K562 (cell line): ENCODE results near the gene MACF1. TPM values are rescaled to one million over a fixed set of nuclear protein-coding genes. Genes with fewer than 3 reads are reported as not detected.
A peak's percentile ranks its signal among the peaks of the same experiment; 100 is the strongest.

Source experiments
- ATAC-seq: fragments of 200-7000 bp; cut with Tn5 transposase; 3 replicates; pipeline ENCODE4 v1.9.1; 2020; ENCODE audit warnings: moderate library complexity
- BruUV-seq: library from RNA; stranded (reverse); fragments of 400-500 nt; replicated peaks from 2 replicates; lab custom pipeline; 2021; lab: Mats Ljungman, UMichigan
- CTCF ChIA-PET: fragments of 300-600 bp; formaldehyde crosslinking; extraction: SDS; loops from one replicate; lab custom pipeline; 2021; ENCODE audit warnings: low intra/inter-chr PET ratio; lab: Yijun Ruan, JAX
- POLR2A ChIA-PET: fragments of 300-600, 350-650 bp; sonication (Branson Sonifier 250); formaldehyde crosslinking; extraction: SDS; loops from one replicate; lab custom pipeline; 2021; ENCODE audit warnings: antibody characterized with exemption, inconsistent platforms; lab: Yijun Ruan, JAX
- DNase-seq, 4 experiments: peaks; one replicate each; pipeline versions ENCODE4 v3.0.0 to v3.0.0-alpha.2; 2011 to 2018; ENCODE audit warnings: low spot score in 3 of 4, mixed read lengths in 3 of 4; ENCODE audit errors: extremely low read depth in 1 of 4
- FAIRE-seq: peaks from 2 replicates; lab custom pipeline; 2011; peaks lifted over from hg19 to GRCh38; lab: Jason Lieb, UNC
- H2AFZ ChIP-seq: 2 replicates; pipeline ENCODE4 v1.6.0; 2011; ENCODE audit warnings: low read depth, low read length, control low read depth, inconsistent platforms
- H3K27ac ChIP-seq: fragments of 200-600 bp; 3 replicates; pipeline ENCODE4 v1.8.0; 2011; ENCODE audit warnings: low read depth, mild to moderate bottlenecking, control low read depth, inconsistent platforms, low read length, moderate library complexity, mixed read lengths; ENCODE audit errors: extremely low read depth
- H3K27me3 ChIP-seq, 2 experiments: fragments of 300-600 bp in 1 of 2; 2 replicates in 1 of 2; 3 replicates in 1 of 2; pipeline versions ENCODE4 v1.6.0 to v1.8.0; 2011; ENCODE audit warnings: inconsistent platforms in 2 of 2, low read length in 2 of 2, mild to moderate bottlenecking in 1 of 2, mixed read lengths in 1 of 2, moderate library complexity in 1 of 2; ENCODE audit not compliant: control insufficient read depth in 2 of 2, insufficient read depth in 2 of 2
- H3K36me3 ChIP-seq: fragments of 300-600 bp; 3 replicates; pipeline ENCODE4 v1.8.0; 2011; ENCODE audit warnings: mild to moderate bottlenecking, low read length, inconsistent platforms; ENCODE audit not compliant: control insufficient read depth, insufficient read depth
- H3K4me1 ChIP-seq, 2 experiments: fragments of 200-600 bp in 1 of 2; replicated peaks in 1 of 2; 2 replicates in 1 of 2; 3 replicates in 1 of 2; pipeline versions ENCODE4 v1.5.1 to v1.8.0; 2011; ENCODE audit warnings: inconsistent platforms in 2 of 2, low read length in 2 of 2, mild to moderate bottlenecking in 1 of 2, mixed read lengths in 1 of 2, moderate library complexity in 1 of 2; ENCODE audit not compliant: control insufficient read depth in 2 of 2, insufficient read depth in 2 of 2
- H3K4me2 ChIP-seq: 2 replicates; pipeline ENCODE4 v1.6.1; 2011; ENCODE audit warnings: low read length, control low read depth, inconsistent platforms, mixed read lengths; ENCODE audit not compliant: insufficient read depth
- H3K4me3 ChIP-seq: fragments of 200-600 bp; sonication (generic), shearing (Covaris generic); 2 replicates; pipeline ENCODE4 v1.5.1; 2016; ENCODE audit warnings: control low read depth, inconsistent platforms
- H3K79me2 ChIP-seq: fragments of 200-600 bp; 3 replicates; pipeline ENCODE4 v1.8.0; 2011; ENCODE audit warnings: low read length, inconsistent platforms; ENCODE audit not compliant: control insufficient read depth, insufficient read depth
- H3K9ac ChIP-seq, 2 experiments: 2 replicates each; pipeline versions ENCODE4 v1.6.0 to v1.6.1; 2011; ENCODE audit warnings: low read depth in 2 of 2, low read length in 2 of 2, control low read depth in 1 of 2, inconsistent platforms in 1 of 2, mild to moderate bottlenecking in 1 of 2, mixed read lengths in 1 of 2; ENCODE audit not compliant: insufficient read depth in 1 of 2
- H3K9me1 ChIP-seq: one replicate; pipeline ENCODE4 v1.6.0; 2011; ENCODE audit warnings: inconsistent platforms, mild to moderate bottlenecking, low read length, moderate library complexity; ENCODE audit not compliant: control insufficient read depth, insufficient read depth
- H3K9me3 ChIP-seq: replicated peaks from 2 replicates; pipeline ENCODE4 v1.5.1; 2011; ENCODE audit warnings: low read depth, low read length, inconsistent platforms; ENCODE audit not compliant: control insufficient read depth, insufficient read depth
- H4K20me1 ChIP-seq: replicated peaks from 2 replicates; pipeline ENCODE4 v1.6.1; 2011; ENCODE audit warnings: low read length, inconsistent platforms, mixed read lengths; ENCODE audit not compliant: control insufficient read depth, insufficient read depth
- ARID1B ChIP-seq: fragments of 450-650 bp; IDR thresholded peaks from 2 replicates; pipeline ENCODE4 v1.6.1; 2016; ENCODE audit warnings: antibody characterized with exemption, mild to moderate bottlenecking, inconsistent platforms
- BACH1 ChIP-seq: fragments of 200-800 bp; sonication (Bioruptor generic); IDR thresholded peaks from 2 replicates; pipeline ENCODE4 v1.6.1; 2016; ENCODE audit warnings: missing genetic modification characterization, missing compliant biosample characterization
- BRCA1 ChIP-seq, 2 experiments: fragments of 450-650 bp in 1 of 2; sonication (generic) in 1 of 2; formaldehyde crosslinking in 1 of 2; IDR thresholded peaks; 2 replicates each; pipeline versions ENCODE4 v1.5.0 to v1.6.1; 2017 to 2020; ENCODE audit warnings: mild to moderate bottlenecking in 1 of 2, missing genetic modification reagents in 1 of 2
- CTBP1 ChIP-seq: fragments of 450-650 bp; IDR thresholded peaks from 2 replicates; pipeline ENCODE4 v1.6.1; 2016; ENCODE audit warnings: borderline replicate concordance
- EP300 ChIP-seq: IDR thresholded peaks from 2 replicates; pipeline ENCODE4 v1.6.1; 2012; ENCODE audit warnings: low read length, improper control_type of control experiment
- FOXA3 ChIP-seq, 2 experiments: fragments of 450-650 bp in 1 of 2; sonication (generic) in 1 of 2; formaldehyde crosslinking; IDR thresholded peaks in 1 of 2; conservative IDR thresholded peaks in 1 of 2; 2 replicates each; pipeline versions ENCODE4 v1.4.0 to v1.8.0; 2020 to 2022; ENCODE audit warnings: mild to moderate bottlenecking in 2 of 2, missing genetic modification reagents in 1 of 2
- GABPA ChIP-seq: fragments of 200-800 bp; sonication (Bioruptor generic); conservative IDR thresholded peaks from 2 replicates; pipeline ENCODE4 v1.6.1; 2016; ENCODE audit warnings: low read depth, missing genetic modification characterization, missing compliant biosample characterization
- HDAC6 ChIP-seq: IDR thresholded peaks from 2 replicates; pipeline ENCODE4 v1.6.1; 2012; ENCODE audit warnings: low read depth, mild to moderate bottlenecking, control low read depth, inconsistent platforms, low read length, moderate library complexity
- KLF10 ChIP-seq: fragments of 250-450 bp; sonication (Bioruptor Pico); IDR thresholded peaks from 2 replicates; pipeline ENCODE4 v1.6.1; 2021; ENCODE audit warnings: matching md5 sums
- POLR3A ChIP-seq: IDR thresholded peaks from 2 replicates; pipeline ENCODE4 v1.6.1; 2011; ENCODE audit warnings: borderline replicate concordance, mild to moderate bottlenecking, moderate library complexity; ENCODE audit not compliant: insufficient read length, insufficient read depth; ENCODE audit errors: extremely low read depth
- RAD21 ChIP-seq, 2 experiments: fragments of 250-450 bp in 1 of 2; fragments of 450-650 bp in 1 of 2; sonication (Bioruptor Pico) in 1 of 2; formaldehyde crosslinking in 1 of 2; IDR thresholded peaks in 1 of 2; conservative IDR thresholded peaks in 1 of 2; 2 replicates each; pipeline versions ENCODE4 v1.4.0 to v1.8.0; 2020 to 2022; ENCODE audit warnings: mild to moderate bottlenecking in 2 of 2, moderate library complexity in 1 of 2
- SMARCA4 ChIP-seq: fragments of 450-650 bp; IDR thresholded peaks from 2 replicates; pipeline ENCODE4 v1.6.1; 2016
- STAT5A ChIP-seq: IDR thresholded peaks from 2 replicates; pipeline ENCODE4 v1.6.1; 2012; ENCODE audit warnings: low read length, inconsistent platforms, borderline replicate concordance
- ZKSCAN3 ChIP-seq: fragments of 250-450 bp; sonication (Bioruptor Pico); IDR thresholded peaks from 2 replicates; pipeline ENCODE4 v1.4.0; 2020
- ZNF3 ChIP-seq: fragments of 250-450 bp; sonication (Bioruptor Pico); IDR thresholded peaks from 2 replicates; pipeline ENCODE4 v1.5.0; 2021; ENCODE audit warnings: mild to moderate bottlenecking, moderate library complexity
- WGBS: fragments of 100-300 bp; shearing (Covaris generic); methylation state at CpG from one replicate; pipeline ENCODE4 v1.1.6; 2016; ENCODE audit warnings: low coverage, mixed read lengths; ENCODE audit not compliant: insufficient coverage; ENCODE audit errors: missing lambda C conversion rate; 5-methylcytosine and 5-hydroxymethylcytosine counted together
- in situ Hi-C: fragments of 300-500 bp; cut with MboI; formaldehyde crosslinking; loops from 4 replicates; pipeline ENCODE4 v1.15.0; 2018; ENCODE audit warnings: inconsistent platforms, mixed read lengths
- intact Hi-C: fragments of 100-400 bp; cut with micrococcal nuclease; formaldehyde crosslinking; loops from 2 replicates; pipeline ENCODE4 v1.14.2; 2022
- polyA plus RNA-seq, 8 experiments: library from polyadenylated mRNA; depleted of rRNA in 4 of 8; stranded (reverse) in 5 of 8; unstranded in 3 of 8; fragments of >200 nt; fragmentation: Nextera tagmentation in 2 of 8; fragmentation: Illumina TruSeq in 1 of 8; extraction: Ambion mirVana in 2 of 8; extraction: Trizol in 1 of 8; gene quantifications; 2 replicates each; pipeline versions ENCODE4 v1.2.1 to v1.2.3, GENCODE V29; 2011 to 2014; ENCODE audit warnings: inconsistent platforms in 1 of 8, missing spikeins in 1 of 8
- total RNA-seq, 7 experiments: library from RNA; depleted of rRNA in 6 of 7; stranded (reverse); fragments of >200 nt in 6 of 7; fragmentation: Illumina TruSeq in 2 of 7; extraction: Trizol in 2 of 7; gene quantifications; 2 replicates each; pipeline versions ENCODE4 v1.2.1 to v1.2.3, GENCODE V29; 2011 to 2021; ENCODE audit warnings: low replicate concordance in 1 of 7
- TF ChIP-seq, protein P1 (sequence below): fragments of 250-450 bp; sonication (Bioruptor Pico); IDR thresholded peaks from 2 replicates; pipeline ENCODE4 v1.5.0; 2021
- TF ChIP-seq, protein P2 (sequence below): fragments of 450-650 bp; IDR thresholded peaks from 2 replicates; pipeline ENCODE4 v1.6.1; 2017; ENCODE audit warnings: antibody characterized with exemption, mild to moderate bottlenecking

Gene MACF1
- total and polyA plus RNA-seq, 9 of the 15 experiments (the other 6 are each of a cell fraction or from before 2014, with no cell fraction given): 13.2 to 232 (median 112) TPM

DNA sequence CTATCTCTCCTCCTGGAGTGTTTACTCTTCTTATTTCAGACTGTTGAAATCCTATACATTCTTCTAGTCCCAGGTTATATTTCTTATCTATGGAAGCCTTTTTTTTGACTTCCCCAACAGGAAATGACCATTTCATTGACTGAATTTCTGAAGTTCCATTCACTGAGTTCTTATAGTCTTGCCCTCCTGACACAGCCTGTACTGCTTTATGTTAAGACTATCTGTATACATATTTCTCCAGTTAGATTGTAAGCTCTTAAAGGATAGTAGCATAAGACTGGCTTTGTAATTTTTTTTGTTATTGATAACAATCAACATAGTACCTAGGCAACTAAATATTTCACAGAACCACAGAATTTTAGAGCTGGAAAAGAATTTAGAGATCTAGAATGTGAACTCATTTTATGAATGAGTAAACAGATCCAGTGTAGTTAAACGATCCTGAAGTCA, 14.9 kb upstream of the MACF1 start:
- WGBS: 0% methylated on average over 1 of the region's 1 CpG
- peak in 1 of 4 experiments; percentile 22 for DNase-seq
- H3K27me3 ChIP-seq: no peaks in the 10 kb centered on the region
- in situ Hi-C loops: no loop called here
- no peak overlapping the region for H3K4me3 ChIP-seq
- H4K20me1 ChIP-seq: 0 out of 2 replicates have a peak, but pooled peaks cover 5% of the 10 kb centered on the region
- no peak for ATAC-seq
- peaks cover 25% of the 10 kb centered on the region; the same call in 2 of the 3 replicates for H3K79me2 ChIP-seq
- intact Hi-C loops: loop anchor here (5.0 to 10.0 kb wide), 2 partner anchors 215 to 348 kb away; no protein-coding TSS in a partner anchor
- H3K9ac ChIP-seq: no peak overlapping the region
- no peak for FAIRE-seq
- no peaks in the 10 kb centered on the region for H3K36me3 ChIP-seq
- no peak overlapping the region for H3K4me2 ChIP-seq
- POLR2A ChIA-PET: interaction anchor here (0.7 to 2.2 kb wide), 4 partner anchors 13 to 593 kb away, joined by 3 to 6 read pairs (median 4); no protein-coding TSS in a partner anchor
- BruUV-seq: no TSS peak
- no peaks in the 10 kb centered on the region for H3K9me3 ChIP-seq
- peak overlapping the region; percentile 56; the same call in 2 of the 3 replicates for H3K27ac ChIP-seq
- peaks cover 21 to 33% of the 10 kb centered on the region in 2 experiments for H3K4me1 ChIP-seq
- no peaks in the 10 kb centered on the region for H3K9me1 ChIP-seq
- H2AFZ ChIP-seq: no peak overlapping the region
- CTCF ChIA-PET: interaction anchor here (0.6 to 1.0 kb wide), 2 partner anchors 60 to 530 kb away, joined by 3 read pairs; no protein-coding TSS in a partner anchor
- peak in 1 of 2 experiments; percentile 35; a peak in 1 of 4 replicates for TF ChIP-seq FOXA3 (CRISPR knock-in tag; conservative IDR thresholded peaks at IDR 0.05 in 1 of 2, IDR thresholded peaks at IDR 0.05 in 1 of 2)
- 0 out of 2 replicates have a peak, but pooled peaks have one; percentile 41 for TF ChIP-seq BACH1
- TF ChIP-seq ZNF3 (CRISPR knock-in tag): 0 out of 2 replicates have a peak, but pooled peaks have one; percentile 44
- no peak for TF ChIP-seq KLF10 (CRISPR knock-in tag)
- TF ChIP-seq ZKSCAN3: no peak
- TF ChIP-seq POLR3A: no peak
- TF ChIP-seq STAT5A: no peak
- TF ChIP-seq HDAC6: no peak
- TF ChIP-seq CTBP1: peak; percentile 0; the same call in 1 of the 2 replicates
- TF ChIP-seq RAD21 (CRISPR knock-in tag; conservative IDR thresholded peaks at IDR 0.05 in 1 of 2, IDR thresholded peaks at IDR 0.05 in 1 of 2): peak in 1 of 2 experiments; percentile 21; a peak in 1 of 4 replicates
- no peak for TF ChIP-seq BRCA1 (IDR thresholded peaks at IDR 0.05)
- TF ChIP-seq BRCA1 (CRISPR knock-in tag; IDR thresholded peaks at IDR 0.05): no peak
- TF ChIP-seq, protein P1, sequence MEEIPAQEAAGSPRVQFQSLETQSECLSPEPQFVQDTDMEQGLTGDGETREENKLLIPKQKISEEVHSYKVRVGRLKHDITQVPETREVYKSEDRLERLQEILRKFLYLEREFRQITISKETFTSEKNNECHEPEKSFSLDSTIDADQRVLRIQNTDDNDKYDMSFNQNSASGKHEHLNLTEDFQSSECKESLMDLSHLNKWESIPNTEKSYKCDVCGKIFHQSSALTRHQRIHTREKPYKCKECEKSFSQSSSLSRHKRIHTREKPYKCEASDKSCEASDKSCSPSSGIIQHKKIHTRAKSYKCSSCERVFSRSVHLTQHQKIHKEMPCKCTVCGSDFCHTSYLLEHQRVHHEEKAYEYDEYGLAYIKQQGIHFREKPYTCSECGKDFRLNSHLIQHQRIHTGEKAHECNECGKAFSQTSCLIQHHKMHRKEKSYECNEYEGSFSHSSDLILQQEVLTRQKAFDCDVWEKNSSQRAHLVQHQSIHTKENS (CRISPR knock-in tag): no peak
- TF ChIP-seq SMARCA4: peak; percentile 45; the same call in 1 of the 2 replicates
- TF ChIP-seq GABPA (tag): peak; percentile 58
- TF ChIP-seq EP300: peak; percentile 41; the same call in 1 of the 2 replicates
- TF ChIP-seq ARID1B: peak; percentile 51; the same call in 1 of the 2 replicates
- TF ChIP-seq, protein P2, sequence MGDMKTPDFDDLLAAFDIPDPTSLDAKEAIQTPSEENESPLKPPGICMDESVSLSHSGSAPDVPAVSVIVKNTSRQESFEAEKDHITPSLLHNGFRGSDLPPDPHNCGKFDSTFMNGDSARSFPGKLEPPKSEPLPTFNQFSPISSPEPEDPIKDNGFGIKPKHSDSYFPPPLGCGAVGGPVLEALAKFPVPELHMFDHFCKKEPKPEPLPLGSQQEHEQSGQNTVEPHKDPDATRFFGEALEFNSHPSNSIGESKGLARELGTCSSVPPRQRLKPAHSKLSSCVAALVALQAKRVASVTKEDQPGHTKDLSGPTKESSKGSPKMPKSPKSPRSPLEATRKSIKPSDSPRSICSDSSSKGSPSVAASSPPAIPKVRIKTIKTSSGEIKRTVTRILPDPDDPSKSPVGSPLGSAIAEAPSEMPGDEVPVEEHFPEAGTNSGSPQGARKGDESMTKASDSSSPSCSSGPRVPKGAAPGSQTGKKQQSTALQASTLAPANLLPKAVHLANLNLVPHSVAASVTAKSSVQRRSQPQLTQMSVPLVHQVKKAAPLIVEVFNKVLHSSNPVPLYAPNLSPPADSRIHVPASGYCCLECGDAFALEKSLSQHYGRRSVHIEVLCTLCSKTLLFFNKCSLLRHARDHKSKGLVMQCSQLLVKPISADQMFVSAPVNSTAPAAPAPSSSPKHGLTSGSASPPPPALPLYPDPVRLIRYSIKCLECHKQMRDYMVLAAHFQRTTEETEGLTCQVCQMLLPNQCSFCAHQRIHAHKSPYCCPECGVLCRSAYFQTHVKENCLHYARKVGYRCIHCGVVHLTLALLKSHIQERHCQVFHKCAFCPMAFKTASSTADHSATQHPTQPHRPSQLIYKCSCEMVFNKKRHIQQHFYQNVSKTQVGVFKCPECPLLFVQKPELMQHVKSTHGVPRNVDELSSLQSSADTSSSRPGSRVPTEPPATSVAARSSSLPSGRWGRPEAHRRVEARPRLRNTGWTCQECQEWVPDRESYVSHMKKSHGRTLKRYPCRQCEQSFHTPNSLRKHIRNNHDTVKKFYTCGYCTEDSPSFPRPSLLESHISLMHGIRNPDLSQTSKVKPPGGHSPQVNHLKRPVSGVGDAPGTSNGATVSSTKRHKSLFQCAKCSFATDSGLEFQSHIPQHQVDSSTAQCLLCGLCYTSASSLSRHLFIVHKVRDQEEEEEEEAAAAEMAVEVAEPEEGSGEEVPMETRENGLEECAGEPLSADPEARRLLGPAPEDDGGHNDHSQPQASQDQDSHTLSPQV: 0 out of 2 replicates have a peak, but pooled peaks have one; percentile 44
